ENCODE results near the gene SLC22A23. TPM values are rescaled to one million over a fixed set of nuclear protein-coding genes. Genes with fewer than 3 reads are reported as not detected.

The SLC22A23 gene
- total RNA-seq, 4 donors from 2014 or later = 6.2 to 10.8 (median 7.8) TPM

DNA sequence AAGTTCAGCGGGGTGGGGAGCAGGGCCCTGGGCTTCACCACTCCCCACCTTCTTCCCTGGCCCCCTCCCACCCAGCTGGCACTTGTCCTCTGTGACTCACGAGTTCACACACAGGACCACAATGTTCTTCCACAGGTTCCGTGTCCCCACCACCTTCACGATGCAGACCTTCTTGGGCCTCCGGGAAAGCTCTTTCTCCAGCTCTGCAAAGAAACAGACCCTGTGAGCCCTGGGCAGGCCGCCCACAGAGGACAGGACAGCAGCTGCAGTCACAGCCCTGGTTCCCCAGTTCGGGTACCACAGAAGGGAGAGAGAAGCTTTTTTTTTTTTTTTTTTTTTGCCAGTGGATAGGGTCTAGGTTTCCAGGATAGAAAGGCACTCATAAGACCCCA lies 167.2 kb downstream of the SLC22A23 start:
- Histone ChIP-seq H3K4me3 (no peak overlapping the region), H3K27me3 (no peaks in the 10 kb centered on the region), H3K36me3 (peaks cover 0 to 31% of the 10 kb centered on the region in 2 donors), H3K27ac (no peak overlapping the region), H3K9me3 (no peaks in the 10 kb centered on the region), H3K4me1 (peaks cover 0 to 12% (median 0%) of the 10 kb centered on the region in 3 donors)
- no peak for TF ChIP-seq POLR2AphosphoS5 (IDR thresholded peaks at IDR 0.05)
- no peak for TF ChIP-seq POLR2A (IDR thresholded peaks at IDR 0.05)
- TF ChIP-seq EP300 (IDR thresholded peaks at IDR 0.05) = no peak
- TF ChIP-seq, protein P1, sequence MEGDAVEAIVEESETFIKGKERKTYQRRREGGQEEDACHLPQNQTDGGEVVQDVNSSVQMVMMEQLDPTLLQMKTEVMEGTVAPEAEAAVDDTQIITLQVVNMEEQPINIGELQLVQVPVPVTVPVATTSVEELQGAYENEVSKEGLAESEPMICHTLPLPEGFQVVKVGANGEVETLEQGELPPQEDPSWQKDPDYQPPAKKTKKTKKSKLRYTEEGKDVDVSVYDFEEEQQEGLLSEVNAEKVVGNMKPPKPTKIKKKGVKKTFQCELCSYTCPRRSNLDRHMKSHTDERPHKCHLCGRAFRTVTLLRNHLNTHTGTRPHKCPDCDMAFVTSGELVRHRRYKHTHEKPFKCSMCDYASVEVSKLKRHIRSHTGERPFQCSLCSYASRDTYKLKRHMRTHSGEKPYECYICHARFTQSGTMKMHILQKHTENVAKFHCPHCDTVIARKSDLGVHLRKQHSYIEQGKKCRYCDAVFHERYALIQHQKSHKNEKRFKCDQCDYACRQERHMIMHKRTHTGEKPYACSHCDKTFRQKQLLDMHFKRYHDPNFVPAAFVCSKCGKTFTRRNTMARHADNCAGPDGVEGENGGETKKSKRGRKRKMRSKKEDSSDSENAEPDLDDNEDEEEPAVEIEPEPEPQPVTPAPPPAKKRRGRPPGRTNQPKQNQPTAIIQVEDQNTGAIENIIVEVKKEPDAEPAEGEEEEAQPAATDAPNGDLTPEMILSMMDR (IDR thresholded peaks at IDR 0.05) = no peak
- ATAC-seq = no peak
- WGBS, 2 donors (ENCODE audit: low coverage in 1 of 2) = 94% methylated on average over 2 of the region's 7 CpGs; no CpG with 5 or more reads in 1 of the 2 donors

DNA sequence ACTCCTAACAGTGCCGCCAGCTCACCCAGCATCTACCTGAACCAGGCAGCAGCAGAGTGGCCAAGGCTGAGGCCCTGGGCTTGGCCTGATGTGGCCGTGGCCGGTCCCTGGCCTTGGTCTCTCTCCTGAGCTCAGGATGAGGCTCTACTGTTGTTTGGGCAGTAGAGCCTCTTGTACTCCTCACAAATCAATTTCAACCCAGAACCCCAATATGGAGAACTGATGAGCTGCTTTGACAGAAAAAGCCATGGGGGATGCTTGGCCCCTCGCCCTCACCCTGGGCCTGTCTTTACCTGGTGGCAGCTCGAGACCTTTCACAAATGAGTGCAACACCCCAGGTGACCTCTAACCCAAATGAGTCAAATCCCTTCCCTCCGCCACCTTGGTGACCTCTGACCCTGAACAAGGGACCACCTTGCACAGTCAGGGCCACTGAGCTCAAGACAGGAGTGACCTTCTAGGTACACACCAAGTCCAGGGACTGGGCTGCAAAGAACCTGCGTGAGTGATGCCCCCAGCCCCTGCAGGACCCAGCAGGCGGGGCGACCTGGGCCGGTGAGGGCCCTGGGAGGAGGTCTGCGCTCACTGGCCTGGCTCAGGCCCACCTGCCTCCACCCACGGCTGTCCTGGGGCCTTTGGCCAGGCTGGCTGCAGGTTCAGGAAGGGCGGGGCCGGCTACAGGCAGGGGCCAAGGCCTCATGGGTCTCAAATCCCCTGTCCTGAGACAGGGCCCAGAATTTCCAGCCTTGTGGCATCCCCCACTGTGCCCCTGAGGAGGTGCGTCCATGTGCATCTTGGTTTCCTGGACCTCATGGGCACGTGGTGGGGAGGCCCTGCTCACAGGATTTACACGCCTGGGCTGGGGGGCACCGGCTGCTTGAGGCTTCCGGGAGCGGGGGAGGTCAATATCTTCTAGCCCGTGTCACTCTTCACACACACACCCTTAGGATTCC lies 167.9 kb downstream of the SLC22A23 start:
- Histone ChIP-seq H3K4me3 (no peak overlapping the region), H3K9me3 (no peaks in the 10 kb centered on the region), H3K4me1 (peaks cover 0 to 12% (median 0%) of the 10 kb centered on the region in 3 donors), H3K27me3 (no peaks in the 10 kb centered on the region), H3K27ac (no peak overlapping the region), H3K36me3 (peaks cover 0 to 34% of the 10 kb centered on the region in 2 donors)
- ATAC-seq = no peak
- TF ChIP-seq POLR2AphosphoS5 (IDR thresholded peaks at IDR 0.05) = no peak
- TF ChIP-seq, protein P1 (IDR thresholded peaks at IDR 0.05) = no peak
- no peak for TF ChIP-seq EP300 (IDR thresholded peaks at IDR 0.05)
- TF ChIP-seq POLR2A (IDR thresholded peaks at IDR 0.05) = no peak
- 80 to 90% methylated on average over 1 to 3 of the region's 21 CpGs for WGBS, 2 donors (ENCODE audit: low coverage in 1 of 2)

DNA sequence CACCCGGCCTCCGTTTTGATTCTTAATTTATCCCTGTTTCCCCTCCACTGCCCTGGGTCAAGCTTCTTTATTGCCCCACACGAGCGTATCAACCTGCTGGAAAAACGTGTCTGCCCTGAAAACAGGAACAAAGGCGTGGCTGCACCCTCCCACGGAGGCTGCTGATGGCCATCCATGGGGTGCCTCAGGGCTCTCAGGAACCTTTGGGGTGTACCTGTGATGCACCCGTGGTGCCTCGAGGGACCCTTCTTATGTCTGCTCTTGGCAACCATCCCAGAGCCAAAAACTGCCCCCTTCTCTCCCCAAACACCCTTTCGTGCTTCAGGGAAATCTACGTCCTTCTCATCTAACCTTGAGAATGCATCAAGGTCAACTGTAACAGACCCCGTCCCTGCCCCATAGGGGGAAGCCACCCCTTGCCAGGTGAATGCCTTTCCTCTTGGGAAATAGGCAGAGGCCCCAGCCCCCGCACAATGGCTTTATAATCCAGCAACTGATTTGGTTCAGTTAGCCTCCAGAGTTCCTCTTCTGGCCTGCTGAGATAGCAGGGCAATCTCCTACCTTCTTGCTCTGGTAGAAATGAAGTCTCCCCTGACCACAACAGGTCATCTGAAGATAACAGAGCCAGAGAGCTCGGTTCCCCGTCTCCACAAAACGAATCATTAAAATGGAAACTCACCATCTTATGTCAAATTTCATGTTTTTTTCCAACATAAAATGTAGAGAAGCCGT lies 168.7 kb downstream of the SLC22A23 start:
- Histone ChIP-seq H3K27me3 (no peaks in the 10 kb centered on the region), H3K4me1 (peaks cover 0 to 17% (median 0%) of the 10 kb centered on the region in 3 donors), H3K4me3 (no peak overlapping the region), H3K9me3 (no peaks in the 10 kb centered on the region), H3K36me3 (peaks cover 0 to 41% of the 10 kb centered on the region in 2 donors), H3K27ac (no peak overlapping the region)
- 84 to 96% methylated on average over 4 to 5 of the region's 17 CpGs for WGBS, 2 donors (ENCODE audit: low coverage in 1 of 2)
- no peak for TF ChIP-seq POLR2A (IDR thresholded peaks at IDR 0.05)
- TF ChIP-seq EP300 (IDR thresholded peaks at IDR 0.05) = no peak
- TF ChIP-seq, protein P1 (IDR thresholded peaks at IDR 0.05) = no peak
- TF ChIP-seq POLR2AphosphoS5 (IDR thresholded peaks at IDR 0.05) = no peak
- no peak for ATAC-seq

DNA sequence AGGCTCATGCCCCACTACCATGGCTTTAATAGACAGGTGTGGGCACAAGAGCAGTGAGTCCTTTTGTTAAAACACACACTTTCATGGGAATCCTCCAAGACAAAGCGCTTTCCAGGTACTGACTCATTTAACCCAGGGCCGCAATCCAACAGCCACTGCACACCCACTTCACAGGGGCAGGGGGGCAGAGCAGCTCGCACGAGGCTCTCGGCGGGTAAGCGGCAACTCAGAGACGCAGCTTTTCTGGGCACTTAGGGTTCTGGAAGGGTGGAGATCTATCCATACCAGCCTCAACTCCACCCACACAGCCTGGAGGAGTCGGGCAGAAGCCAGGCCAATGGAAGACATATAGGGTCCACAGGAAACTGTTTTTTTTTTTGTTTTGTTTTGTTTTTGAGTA lies 169.5 kb downstream of the SLC22A23 start:
- H3K27me3 ChIP-seq = no peaks in the 10 kb centered on the region
- no peak overlapping the region for H3K27ac ChIP-seq
- WGBS, 2 donors (ENCODE audit: low coverage in 1 of 2) = 61 to 80% methylated on average over 1 to 7 of the region's 9 CpGs
- TF ChIP-seq EP300 (IDR thresholded peaks at IDR 0.05) = no peak
- TF ChIP-seq POLR2AphosphoS5 (IDR thresholded peaks at IDR 0.05) = no peak
- TF ChIP-seq, protein P1 (IDR thresholded peaks at IDR 0.05) = no peak
- TF ChIP-seq POLR2A (IDR thresholded peaks at IDR 0.05) = no peak
- no peak overlapping the region for H3K4me3 ChIP-seq
- ATAC-seq = no peak
- no peaks in the 10 kb centered on the region for H3K9me3 ChIP-seq
- H3K4me1 ChIP-seq = peaks cover 0 to 25% (median 6%) of the 10 kb centered on the region in 3 donors
- H3K36me3 ChIP-seq = peaks cover 0 to 38% of the 10 kb centered on the region in 2 donors

All from gastroesophageal sphincter (tissue), 4 donors.